Anterior cingulate cortex (tissue), 58 donors: ENCODE results near the gene SETBP1.

Source experiments
- DNase-seq, 58 donors: peaks; one replicate each; lab custom pipeline; 2025; lab: John Stamatoyannopoulos, UW

The SETBP1 gene

GRCh38 chr18:44856157-44856556, 175.5 kb downstream of the SETBP1 start:
- DNase-seq: no peak

GRCh38 chr18:44857081-44857480, 176.4 kb downstream of the SETBP1 start:
- no peak for DNase-seq

- DNase-seq: peak in 4 of 58 donors; percentile 6 to 67 (median 21)
Measured at GRCh38 chr18:44857744-44858491, 177.2 kb downstream of the SETBP1 start.

GRCh38 chr18:44859263-44859662, 178.6 kb downstream of the SETBP1 start:
- DNase-seq: no peak

- DNase-seq: no peak
Measured at GRCh38 chr18:44859751-44860439, 179.2 kb downstream of the SETBP1 start.

- no peak for DNase-seq
Measured at GRCh38 chr18:44862112-44862511, 181.4 kb downstream of the SETBP1 start.

- no peak for DNase-seq
Measured at GRCh38 chr18:44866103-44866502, 185.4 kb downstream of the SETBP1 start.

GRCh38 chr18:44869533-44869932, 188.8 kb downstream of the SETBP1 start:
- no peak for DNase-seq

- no peak for DNase-seq
Measured at GRCh38 chr18:44870631-44871502, 190.2 kb downstream of the SETBP1 start.

- no peak for DNase-seq
Measured at GRCh38 chr18:44871771-44872170, 191.1 kb downstream of the SETBP1 start.

- DNase-seq: no peak
Measured at GRCh38 chr18:44876024-44876423, 195.3 kb downstream of the SETBP1 start.

GRCh38 chr18:44876755-44877154, 196.1 kb downstream of the SETBP1 start:
- DNase-seq: no peak

- no peak for DNase-seq
Measured at GRCh38 chr18:44878335-44878734, 197.6 kb downstream of the SETBP1 start.

- DNase-seq: peak in 1 of 58 donors; percentile 35
Measured at GRCh38 chr18:44880170-44880569, 199.5 kb downstream of the SETBP1 start.

GRCh38 chr18:44881461-44882162, 200.9 kb downstream of the SETBP1 start:
- DNase-seq: peak in 1 of 58 donors; percentile 16

- DNase-seq: no peak
Measured at GRCh38 chr18:44882163-44882868, 201.6 kb downstream of the SETBP1 start.

- DNase-seq: no peak
Measured at GRCh38 chr18:44883671-44884070, 203.0 kb downstream of the SETBP1 start.

GRCh38 chr18:44884431-44884830, 203.7 kb downstream of the SETBP1 start:
- no peak for DNase-seq

- no peak for DNase-seq
Measured at GRCh38 chr18:44885507-44885906, 204.8 kb downstream of the SETBP1 start.

- no peak for DNase-seq
Measured at GRCh38 chr18:44887227-44887631, 206.5 kb downstream of the SETBP1 start.
